Endodermal cell (in vitro differentiated cells): ENCODE results near the gene CHD5. TPM values are rescaled to one million over a fixed set of nuclear protein-coding genes. Genes with fewer than 3 reads are reported as not detected.

Experiments used
- DNase-seq: peaks from one replicate; pipeline ENCODE4 v3.0.0-alpha.2; 2017
- H3K27ac ChIP-seq: 2 replicates; pipeline ENCODE4 v1.5.1; 2013; ENCODE audit warnings: mild to moderate bottlenecking, low read depth, low read length, moderate library complexity
- H3K27me3 ChIP-seq: 2 replicates; pipeline ENCODE4 v1.6.1; 2013; ENCODE audit warnings: mild to moderate bottlenecking, low read length, moderate library complexity; ENCODE audit not compliant: insufficient read depth, control insufficient read depth, poor library complexity, severe bottlenecking
- H3K36me3 ChIP-seq: 2 replicates; pipeline ENCODE4 v1.7.0; 2013; ENCODE audit warnings: mild to moderate bottlenecking, low read length, moderate library complexity; ENCODE audit not compliant: control insufficient read depth, insufficient read depth
- H3K4me1 ChIP-seq: one replicate; pipeline ENCODE4 v1.7.0; 2013; ENCODE audit warnings: low read length; ENCODE audit not compliant: control insufficient read depth, insufficient read depth
- H3K4me3 ChIP-seq: 2 replicates; pipeline ENCODE4 v1.5.1; 2013; ENCODE audit warnings: mild to moderate bottlenecking, low read length, moderate library complexity
- H3K9ac ChIP-seq: 2 replicates; pipeline ENCODE4 v1.6.1; 2013; ENCODE audit warnings: mild to moderate bottlenecking, low read length, moderate library complexity; ENCODE audit not compliant: poor library complexity, severe bottlenecking; ENCODE audit errors: extremely low read depth
- H3K9me3 ChIP-seq: 2 replicates; pipeline ENCODE4 v1.6.1; 2013; ENCODE audit warnings: mild to moderate bottlenecking, low read length, moderate library complexity; ENCODE audit not compliant: control insufficient read depth
- H3K27ac Mint-ChIP-seq: 2 replicates; pipeline ENCODE4 v1.8.0; 2020; ENCODE audit warnings: mixed read lengths
- H3K27me3 Mint-ChIP-seq: 2 replicates; pipeline ENCODE4 v1.8.0; 2021; ENCODE audit warnings: mild to moderate bottlenecking, mixed read lengths; ENCODE audit not compliant: insufficient read depth
- H3K36me3 Mint-ChIP-seq: 2 replicates; pipeline ENCODE4 v1.8.0; 2020; ENCODE audit warnings: low read depth, mixed read lengths
- H3K4me1 Mint-ChIP-seq: 2 replicates; pipeline ENCODE4 v1.8.0; 2020; ENCODE audit warnings: mixed read lengths
- H3K4me3 Mint-ChIP-seq: 2 replicates; pipeline ENCODE4 v1.8.0; 2020; ENCODE audit warnings: mild to moderate bottlenecking, moderate library complexity, mixed read lengths
- H3K9me3 Mint-ChIP-seq: 2 replicates; pipeline ENCODE4 v1.8.0; 2020; ENCODE audit warnings: mild to moderate bottlenecking, mixed read lengths
- CTCF ChIP-seq: fragments of 200-600 bp; sonication (generic); conservative IDR thresholded peaks from 2 replicates; pipeline ENCODE4 v1.5.0; 2021; ENCODE audit warnings: antibody characterized with exemption, mild to moderate bottlenecking
- WGBS, 2 experiments: methylation state at CpG; one replicate each; pipeline versions ENCODE4 v1.1.5 to v1.1.7; 2013; ENCODE audit warnings: missing lambda C conversion rate in 2 of 2, mixed read lengths in 1 of 2; ENCODE audit not compliant: insufficient coverage in 1 of 2, insufficient read length in 1 of 2; 5-methylcytosine and 5-hydroxymethylcytosine counted together
- total RNA-seq, 2 donors: library from RNA; stranded (reverse); fragmentation: NEBNext Ultra II Directional in 1 of 2; extraction: Animal tissue kit (Norgen Biotek cat#: 25700) in 1 of 2; gene quantifications; 2 replicates in 1 of 2; 3 replicates in 1 of 2; pipeline ENCODE4 v1.2.1, GENCODE V29; 2021

CHD5 gene
- total RNA-seq, 2 donors from 2014 or later, result 0.40 to 0.69 TPM

DNA sequence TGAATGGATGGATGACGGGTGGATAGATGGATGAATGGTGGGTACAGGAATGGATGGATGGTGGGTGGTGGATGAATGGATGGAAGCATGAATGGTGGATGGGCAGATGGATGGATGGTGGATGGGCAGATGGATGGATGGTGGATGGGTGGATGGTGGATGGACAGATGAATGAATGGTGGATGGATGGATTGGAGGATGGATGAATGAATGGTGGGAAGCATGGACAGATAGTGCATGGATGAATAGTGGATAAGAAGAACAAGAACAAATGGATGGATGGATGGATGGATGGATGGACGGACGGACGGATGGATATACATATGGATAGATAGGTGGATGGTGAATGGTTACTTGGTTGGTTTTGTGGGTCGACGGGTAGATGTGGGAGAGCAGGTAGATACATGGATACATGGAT lies 4.7 kb downstream of the CHD5 start:
- Histone ChIP-seq H3K4me3 (no peak overlapping the region), H3K27me3 (peaks cover 46% of the 10 kb centered on the region), H3K4me1 (no peaks in the 10 kb centered on the region), H3K9me3 (no peaks in the 10 kb centered on the region), H3K36me3 (no peaks in the 10 kb centered on the region), H3K9ac (no peak overlapping the region), H3K27ac (no peak overlapping the region)
- no peak overlapping the region for H3K27ac Mint-ChIP-seq
- H3K36me3 Mint-ChIP-seq, result no peaks in the 10 kb centered on the region
- peaks cover 2% of the 10 kb centered on the region for H3K27me3 Mint-ChIP-seq
- DNase-seq, result no peak
- 92 to 96% methylated on average over 6 of the region's 6 CpGs for WGBS, 2 experiments
- no peak for TF ChIP-seq CTCF
- no peak overlapping the region for H3K4me3 Mint-ChIP-seq
- no peaks in the 10 kb centered on the region for H3K9me3 Mint-ChIP-seq
- peaks cover 2% of the 10 kb centered on the region for H3K4me1 Mint-ChIP-seq

DNA sequence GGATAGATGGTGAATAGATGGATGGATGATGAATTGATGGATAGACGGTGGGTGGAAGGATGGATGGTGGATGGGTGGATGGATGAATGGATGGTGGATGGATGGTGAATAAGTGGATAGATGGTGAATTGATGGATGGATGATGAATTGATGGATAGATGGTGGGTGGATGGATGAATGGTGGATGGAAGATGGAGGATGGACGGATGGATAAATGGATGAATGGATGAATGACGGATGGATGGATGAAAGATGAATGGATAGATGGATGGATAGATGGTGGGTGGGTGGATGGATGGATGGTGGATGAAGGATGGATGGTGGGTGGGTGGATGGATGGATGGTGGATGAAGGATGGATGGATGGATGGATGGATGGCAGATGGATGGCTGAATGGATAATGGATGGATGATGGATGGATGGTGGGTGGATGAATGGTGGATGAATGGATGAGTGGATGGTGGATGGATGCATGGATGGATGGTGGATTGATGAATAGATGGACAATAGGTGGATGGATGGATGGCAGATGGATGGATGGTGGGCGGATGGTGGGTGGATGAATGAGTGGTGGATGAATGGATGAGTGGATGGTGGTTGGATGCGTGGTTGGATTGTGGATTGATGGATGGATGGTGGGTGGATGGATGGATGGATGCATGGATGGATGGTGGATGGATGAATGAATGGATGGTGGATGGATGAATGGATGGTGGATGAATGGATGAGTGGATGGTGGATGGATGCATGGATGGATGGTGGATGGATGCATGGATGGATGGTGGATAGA lies 5.3 kb downstream of the CHD5 start:
- no peaks in the 10 kb centered on the region for H3K9me3 ChIP-seq
- no peak for DNase-seq
- H3K4me3 ChIP-seq, result no peak overlapping the region
- Mint-ChIP-seq H3K4me3 (no peak overlapping the region), H3K4me1 (peaks cover 2% of the 10 kb centered on the region), H3K27me3 (no peaks in the 10 kb centered on the region), H3K9me3 (no peaks in the 10 kb centered on the region), H3K36me3 (no peaks in the 10 kb centered on the region), H3K27ac (no peak overlapping the region)
- no peaks in the 10 kb centered on the region for H3K36me3 ChIP-seq
- no peak for TF ChIP-seq CTCF
- WGBS, 2 experiments, result 91 to 93% methylated on average over 5 of the region's 5 CpGs
- H3K4me1 ChIP-seq, result no peaks in the 10 kb centered on the region
- H3K27ac ChIP-seq, result no peak overlapping the region
- H3K27me3 ChIP-seq, result peaks cover 40% of the 10 kb centered on the region
- no peak overlapping the region for H3K9ac ChIP-seq

DNA sequence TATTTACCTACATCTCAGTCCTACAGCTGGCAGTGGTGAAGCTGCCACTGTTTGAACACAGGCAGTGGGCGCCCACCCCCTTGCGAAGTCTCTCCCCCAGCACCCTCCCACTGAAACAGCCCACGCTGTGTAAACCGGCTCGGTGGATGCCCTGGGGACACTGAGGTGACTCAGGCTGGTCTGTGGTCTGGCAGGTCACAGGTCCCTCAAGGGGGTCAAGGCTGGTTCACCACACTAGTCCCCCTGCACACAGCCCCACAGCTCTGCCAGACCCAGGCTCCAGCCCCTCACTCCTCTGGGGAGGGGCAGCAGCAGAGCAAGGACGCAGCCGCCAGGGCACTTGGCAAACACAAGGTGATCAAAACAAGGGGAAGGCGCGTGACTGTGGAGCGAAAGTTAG lies 7.6 kb downstream of the CHD5 start:
- Mint-ChIP-seq H3K36me3 (no peaks in the 10 kb centered on the region), H3K9me3 (no peaks in the 10 kb centered on the region), H3K27me3 (no peaks in the 10 kb centered on the region), H3K27ac (no peak overlapping the region), H3K4me3 (no peak overlapping the region), H3K4me1 (no peaks in the 10 kb centered on the region)
- no peak for DNase-seq
- 93 to 100% methylated on average over 3 to 10 of the region's 10 CpGs for WGBS, 2 experiments
- Histone ChIP-seq H3K9ac (no peak overlapping the region), H3K4me1 (no peaks in the 10 kb centered on the region), H3K9me3 (no peaks in the 10 kb centered on the region), H3K27me3 (peaks cover 23% of the 10 kb centered on the region), H3K27ac (no peak overlapping the region), H3K4me3 (no peak overlapping the region), H3K36me3 (no peaks in the 10 kb centered on the region)
- TF ChIP-seq CTCF, result no peak
